OCI-LY3 (cell line): ENCODE measurements around the gene EPAS1.

Experiments
- H2AFZ ChIP-seq: fragments of 200-600, 300-600 bp; shearing (Covaris generic); 2 replicates; pipeline ENCODE4 v1.6.0; 2014; ENCODE audit warnings: antibody characterized with exemption, low read depth, low read length
- H3K27ac ChIP-seq: fragments of 200-600, 300-600 bp; sonication (generic); 2 replicates; pipeline ENCODE4 v1.5.1; 2014; ENCODE audit warnings: mild to moderate bottlenecking, low read length, moderate library complexity, mixed read lengths
- H3K27me3 ChIP-seq: fragments of 200-600, 300-600 bp; sonication (generic); 2 replicates; pipeline ENCODE4 v1.6.1; 2014; ENCODE audit warnings: low read depth, low read length, mixed read lengths
- H3K36me3 ChIP-seq: fragments of 200-600, 300-600 bp; sonication (generic); replicated peaks from 2 replicates; pipeline ENCODE3; 2014; ENCODE audit warnings: low read depth, low read length, mixed read lengths
- H3K4me1 ChIP-seq: fragments of 300-600, 200-600 bp; sonication (generic); 2 replicates; pipeline ENCODE4 v1.6.1; 2014; ENCODE audit warnings: low read length, mixed read lengths
- H3K4me2 ChIP-seq: fragments of 200-600, 300-600 bp; sonication (generic); 2 replicates; pipeline ENCODE4 v1.6.1; 2014; ENCODE audit warnings: low read length, mixed read lengths
- H3K4me3 ChIP-seq: fragments of 300-600, 200-600 bp; sonication (generic); 2 replicates; pipeline ENCODE4 v1.5.1; 2014; ENCODE audit warnings: antibody characterized with exemption, mild to moderate bottlenecking, low read length, moderate library complexity
- H3K79me2 ChIP-seq: fragments of 300-600, 200-600 bp; shearing (Covaris generic); 2 replicates; pipeline ENCODE4 v1.6.1; 2014; ENCODE audit warnings: mild to moderate bottlenecking, low read length, mixed read lengths
- H3K9ac ChIP-seq: fragments of 300-600, 200-600 bp; shearing (Covaris generic); 2 replicates; pipeline ENCODE4 v1.6.0; 2014; ENCODE audit warnings: mild to moderate bottlenecking, low read length, moderate library complexity
- H3K9me3 ChIP-seq: fragments of 200-600, 300-600 bp; shearing (Covaris generic); 2 replicates; pipeline ENCODE4 v1.6.1; 2014; ENCODE audit warnings: low read length, mixed read lengths; ENCODE audit not compliant: insufficient read depth
- H4K20me1 ChIP-seq: fragments of 200-600, 300-600 bp; sonication (generic); 2 replicates; pipeline ENCODE4 v1.6.1; 2016; ENCODE audit warnings: low read length, mixed read lengths; ENCODE audit not compliant: insufficient read depth
- CTCF ChIP-seq: fragments of 200-600, 300-600 bp; sonication (generic); IDR thresholded peaks from 2 replicates; pipeline ENCODE4 v1.5.1; 2014; ENCODE audit warnings: antibody characterized with exemption, low read length, low read depth
- EZH2phosphoT487 ChIP-seq: fragments of 200-600 bp; shearing (Covaris generic); IDR thresholded peaks from 2 replicates; pipeline ENCODE4 v1.6.1; 2018; ENCODE audit warnings: antibody characterized with exemption, mixed run types, low read depth

Gene EPAS1

GRCh38 chr2:46340740-46341420, 43.7 kb downstream of the EPAS1 start:
- Histone ChIP-seq H3K4me3 (no peak overlapping the region), H3K9me3 (no peaks in the 10 kb centered on the region), H3K36me3 (no peaks in the 10 kb centered on the region), H3K27me3 (peaks cover 54% of the 10 kb centered on the region), H3K79me2 (no peaks in the 10 kb centered on the region), H3K4me2 (no peak overlapping the region), H3K27ac (no peak overlapping the region), H3K9ac (no peak overlapping the region), H3K4me1 (no peaks in the 10 kb centered on the region), H2AFZ (no peak overlapping the region), H4K20me1 (no peaks in the 10 kb centered on the region)
- TF ChIP-seq CTCF (no peak), EZH2phosphoT487 (no peak)

- Histone ChIP-seq H3K27me3 (peaks cover 37% of the 10 kb centered on the region), H3K4me3 (no peak overlapping the region), H3K4me2 (no peak overlapping the region), H2AFZ (no peak overlapping the region), H3K36me3 (no peaks in the 10 kb centered on the region), H4K20me1 (no peaks in the 10 kb centered on the region), H3K79me2 (no peaks in the 10 kb centered on the region), H3K9ac (no peak overlapping the region), H3K4me1 (no peaks in the 10 kb centered on the region), H3K9me3 (no peaks in the 10 kb centered on the region), H3K27ac (no peak overlapping the region)
- TF ChIP-seq EZH2phosphoT487 (no peak), CTCF (no peak)
Observed at GRCh38 chr2:46342566-46343315, 45.5 kb downstream of the EPAS1 start.

- H2AFZ ChIP-seq: no peak overlapping the region
- no peaks in the 10 kb centered on the region for H4K20me1 ChIP-seq
- H3K27ac ChIP-seq: no peak overlapping the region
- no peaks in the 10 kb centered on the region for H3K79me2 ChIP-seq
- peaks cover 24% of the 10 kb centered on the region for H3K27me3 ChIP-seq
- TF ChIP-seq CTCF (no peak), EZH2phosphoT487 (no peak)
- H3K4me3 ChIP-seq: no peak overlapping the region
- no peaks in the 10 kb centered on the region for H3K36me3 ChIP-seq
- H3K4me2 ChIP-seq: no peak overlapping the region
- H3K9me3 ChIP-seq: no peaks in the 10 kb centered on the region
- H3K9ac ChIP-seq: no peak overlapping the region
- H3K4me1 ChIP-seq: no peaks in the 10 kb centered on the region
Observed at GRCh38 chr2:46344706-46345105, 47.5 kb downstream of the EPAS1 start.

GRCh38 chr2:46345775-46346174, 48.6 kb downstream of the EPAS1 start:
- H3K36me3 ChIP-seq: no peaks in the 10 kb centered on the region
- no peak overlapping the region for H3K4me3 ChIP-seq
- H3K4me1 ChIP-seq: no peaks in the 10 kb centered on the region
- no peaks in the 10 kb centered on the region for H3K79me2 ChIP-seq
- no peak overlapping the region for H3K4me2 ChIP-seq
- H3K27ac ChIP-seq: no peak overlapping the region
- no peak overlapping the region for H2AFZ ChIP-seq
- peaks cover 27% of the 10 kb centered on the region for H3K27me3 ChIP-seq
- TF ChIP-seq EZH2phosphoT487 (no peak), CTCF (no peak)
- H3K9me3 ChIP-seq: no peaks in the 10 kb centered on the region
- H4K20me1 ChIP-seq: no peaks in the 10 kb centered on the region
- no peak overlapping the region for H3K9ac ChIP-seq
